B cell (primary cell): Measurements from ENCODE around the gene PTH2R. TPM values are rescaled to one million over a fixed set of nuclear protein-coding genes. Genes with fewer than 3 reads are reported as not detected.
"Not testable (repeated sequence)": the region's sequence is repeated elsewhere in the genome, so short reads cannot be mapped to it uniquely, and the experiment has no call there.

Experiments
- ATAC-seq: fragments of 200-7000 bp; cut with Tn5 transposase; one replicate; pipeline ENCODE4 v1.10.0; 2021; ENCODE audit warnings: low read depth, mild to moderate bottlenecking, moderate number of reproducible peaks, moderate library complexity
- CTCF ChIA-PET: fragments of 350-600 bp; sonication (Branson Sonifier 250); formaldehyde crosslinking; loops from one replicate; lab custom pipeline; 2021; ENCODE audit warnings: antibody characterized with exemption, inconsistent platforms; lab: Charles Lee
- POLR2A ChIA-PET: fragments of 350-600 bp; sonication (Branson Sonifier 250); formaldehyde crosslinking; loops from one replicate; lab custom pipeline; 2021; ENCODE audit warnings: antibody characterized with exemption; lab: Charles Lee
- DNase-seq: peaks from one replicate; pipeline ENCODE4 v3.0.0; 2013
- H2AFZ ChIP-seq: 2 replicates; pipeline ENCODE4 v1.6.1; 2012; ENCODE audit warnings: mild to moderate bottlenecking, low read depth, low read length; ENCODE audit not compliant: insufficient read depth, poor library complexity, severe bottlenecking
- H3K27ac ChIP-seq, 2 donors: 1 replicate in 1 of 2; 2 replicates in 1 of 2; pipeline ENCODE4 v1.5.1; 2012 to 2013; ENCODE audit warnings: low read length in 2 of 2, mild to moderate bottlenecking in 2 of 2, moderate library complexity in 1 of 2
- H3K27me3 ChIP-seq, 4 experiments: fragments of 200-600 bp in 1 of 4; sonication (generic) in 1 of 4; replicated peaks in 1 of 4; 1 replicate in 2 of 4; 2 replicates in 2 of 4; pipeline versions ENCODE4 v1.6.1 to v1.7.0; 2013 to 2016; ENCODE audit warnings: low read length in 3 of 4, mild to moderate bottlenecking in 2 of 4, mixed read lengths in 1 of 4, moderate library complexity in 1 of 4; ENCODE audit not compliant: insufficient read depth in 4 of 4, control insufficient read depth in 3 of 4; ENCODE audit errors: control extremely low read depth in 1 of 4
- H3K36me3 ChIP-seq, 2 experiments: replicated peaks in 1 of 2; 1 replicate in 1 of 2; 2 replicates in 1 of 2; pipeline versions ENCODE4 v1.6.1 to v1.7.1; 2013; ENCODE audit warnings: low read length in 1 of 2; ENCODE audit not compliant: insufficient read depth in 2 of 2, control insufficient read depth in 1 of 2; ENCODE audit errors: control extremely low read depth in 1 of 2, extremely low read depth in 1 of 2
- H3K4me1 ChIP-seq, 2 donors: fragments of 200-600 bp in 1 of 2; sonication (generic) in 1 of 2; 1 replicate in 1 of 2; 2 replicates in 1 of 2; pipeline versions ENCODE4 v1.5.1 to v1.6.1; 2013 to 2017; ENCODE audit warnings: low read length in 2 of 2; ENCODE audit not compliant: control insufficient read depth in 2 of 2, insufficient read depth in 2 of 2
- H3K4me2 ChIP-seq: replicated peaks from 2 replicates; pipeline ENCODE3; 2012; ENCODE audit warnings: mild to moderate bottlenecking, low read depth, low read length; ENCODE audit not compliant: poor library complexity, severe bottlenecking
- H3K4me3 ChIP-seq, 5 experiments: fragments of 200-600 bp in 1 of 5; sonication (generic) in 1 of 5; 1 replicate in 3 of 5; 2 replicates in 2 of 5; pipeline versions ENCODE4 v1.5.1 to v1.7.0; 2011 to 2016; ENCODE audit warnings: low read length in 4 of 5, mild to moderate bottlenecking in 4 of 5, low read depth in 2 of 5, control low read depth in 1 of 5, moderate library complexity in 1 of 5; ENCODE audit not compliant: insufficient read depth in 1 of 5; ENCODE audit errors: control extremely low read depth in 1 of 5, extremely low read depth in 1 of 5
- H3K79me2 ChIP-seq: fragments of 200-600 bp; sonication (generic); one replicate; pipeline ENCODE4 v1.6.0; 2016; ENCODE audit warnings: low read length; ENCODE audit not compliant: control insufficient read depth, insufficient read depth
- H3K9ac ChIP-seq: fragments of 200-600 bp; sonication (generic); 2 replicates; pipeline ENCODE4 v1.6.1; 2017; ENCODE audit warnings: mild to moderate bottlenecking, low read length, moderate library complexity
- H3K9me3 ChIP-seq, 3 donors: one replicate each; pipeline versions ENCODE4 v1.6.1 to v1.7.1; 2013; ENCODE audit warnings: low read length in 2 of 3; ENCODE audit not compliant: control insufficient read depth in 2 of 3, insufficient read depth in 1 of 3; ENCODE audit errors: control extremely low read depth in 1 of 3
- H4K20me1 ChIP-seq: 2 replicates; pipeline ENCODE4 v1.6.0; 2012; ENCODE audit warnings: mild to moderate bottlenecking, low read length; ENCODE audit not compliant: insufficient read depth, control insufficient read depth, poor library complexity, severe bottlenecking
- H3K27ac Mint-ChIP-seq: one replicate; pipeline ENCODE4 v1.8.0; 2021; ENCODE audit warnings: mixed read lengths
- H3K27me3 Mint-ChIP-seq: one replicate; pipeline ENCODE4 v1.8.0; 2021; ENCODE audit warnings: mixed read lengths
- H3K4me1 Mint-ChIP-seq: one replicate; pipeline ENCODE4 v1.8.0; 2021; ENCODE audit warnings: mixed read lengths
- H3K4me3 Mint-ChIP-seq: one replicate; pipeline ENCODE4 v1.8.0; 2021; ENCODE audit warnings: mixed read lengths
- H3K9me3 Mint-ChIP-seq: one replicate; pipeline ENCODE4 v1.8.0; 2022; ENCODE audit warnings: mixed read lengths; ENCODE audit not compliant: insufficient read depth
- CTCF ChIP-seq: fragments of 200-600 bp; IDR thresholded peaks from one replicate; pipeline ENCODE4 v1.8.0; 2022; ENCODE audit warnings: antibody characterized with exemption, mild to moderate bottlenecking
- EZH2 ChIP-seq: IDR thresholded peaks from 2 replicates; pipeline ENCODE4 v1.6.1; 2012; ENCODE audit warnings: borderline replicate concordance, low read depth, mild to moderate bottlenecking, moderate library complexity, low read length; ENCODE audit not compliant: insufficient read depth, poor library complexity, severe bottlenecking
- WGBS: methylation state at CpG from one replicate; pipeline ENCODE4 v1.1.5; 2013; ENCODE audit warnings: missing lambda C conversion rate; ENCODE audit not compliant: insufficient coverage; 5-methylcytosine and 5-hydroxymethylcytosine counted together
- intact Hi-C: fragments of 100-400 bp; cut with micrococcal nuclease; formaldehyde crosslinking; loops from one replicate; pipeline ENCODE4 v1.10.0; 2022
- polyA plus RNA-seq: library from polyadenylated mRNA; depleted of rRNA; stranded (reverse); fragments of >200 nt; gene quantifications from 2 replicates; pipeline ENCODE4 v1.2.3, GENCODE V29; 2012
- total RNA-seq, 2 donors: library from RNA; stranded (reverse); fragments of 120-200 nt in 1 of 2; gene quantifications; 1 replicate in 1 of 2; 2 replicates in 1 of 2; pipeline versions ENCODE4 v1.2.3 to v1.2.4, GENCODE V29; 2013 to 2022

PTH2R gene
- total and polyA plus RNA-seq, 2 donors (not counting 1 experiment from before 2014, with no cell fraction given), result 0.34 to 0.84 TPM

- no CpG with 5 or more reads among the region's 3 CpGs for whole genome bisulfite sequencing
- Histone ChIP-seq H3K4me3 (no peak overlapping the region), H3K4me2 (no peak overlapping the region), H4K20me1 (no peaks in the 10 kb centered on the region), H3K79me2 (no peaks in the 10 kb centered on the region), H2AFZ (no peak overlapping the region), H3K9me3 (peaks cover 0 to 11% (median 0%) of the 10 kb centered on the region in 3 donors), H3K36me3 (no peaks in the 10 kb centered on the region), H3K27ac (no peak overlapping the region), H3K4me1 (no peaks in the 10 kb centered on the region), H3K27me3 (no peaks in the 10 kb centered on the region), H3K9ac (no peak overlapping the region)
- intact Hi-C loops, result no loop called here
- H3K27me3 Mint-ChIP-seq, result no peaks in the 10 kb centered on the region
- ChIA-PET POLR2A (no interaction called here), CTCF (no interaction called here)
- H3K27ac Mint-ChIP-seq, result no peak overlapping the region
- TF ChIP-seq EZH2 (no peak), CTCF (no peak)
- no peaks in the 10 kb centered on the region for H3K9me3 Mint-ChIP-seq
- ATAC-seq (no peak), DNase-seq (no peak)
- no peak overlapping the region for H3K4me3 Mint-ChIP-seq
- H3K4me1 Mint-ChIP-seq, result no peaks in the 10 kb centered on the region
Observed at GRCh38 chr2:208531361-208531760, 124.8 kb downstream of the PTH2R start.

- no CpG with 5 or more reads among the region's 1 CpG for WGBS
- POLR2A ChIA-PET, H3K27me3 Mint-ChIP-seq: not testable (repeated sequence)
Observed at GRCh38 chr2:208535578-208535977, 129.0 kb downstream of the PTH2R start.

More at GRCh38 chr2:208535578-208535977, 129.0 kb downstream of the PTH2R start:
- H3K4me3 ChIP-seq, H3K4me3 Mint-ChIP-seq, H3K9me3 Mint-ChIP-seq, H3K9ac ChIP-seq, H3K27ac Mint-ChIP-seq, H3K4me2 ChIP-seq, H3K4me1 Mint-ChIP-seq, H3K9me3 ChIP-seq, intact Hi-C loops, H3K79me2 ChIP-seq, H3K27ac ChIP-seq, H4K20me1 ChIP-seq, H3K27me3 ChIP-seq, H3K36me3 ChIP-seq, DNase-seq, CTCF ChIA-PET, H3K4me1 ChIP-seq, ATAC-seq, H2AFZ ChIP-seq: not testable (repeated sequence)
